ENCODE results near the gene ESR1. TPM values are rescaled to one million over a fixed set of nuclear protein-coding genes. Genes with fewer than 3 reads are reported as not detected.

Gene ESR1
- total and polyA plus RNA-seq, 2 experiments from 2014 or later, result 0.09 TPM; not detected in 1

- Histone ChIP-seq H3K4me1 (ENCODE audit: insufficient read depth) (peaks cover 56% of the 10 kb centered on the region), H3K4me3 (0 out of 2 replicates have a peak overlapping the region, but pooled peaks have one; percentile 2), H2AFZ (no peak overlapping the region), H3K9ac (no peak overlapping the region), H3K36me3 (ENCODE audit: low read depth) (no peaks in the 10 kb centered on the region), H3K9me3 (ENCODE audit: low read depth) (no peaks in the 10 kb centered on the region), H3F3A (ENCODE audit: insufficient read depth) (peaks cover 62% of the 10 kb centered on the region), H3K79me2 (ENCODE audit: insufficient read depth) (no peaks in the 10 kb centered on the region), H3K4me2 (ENCODE audit: unreplicated experiment) (peak overlapping the region; percentile 20), H3K9me2 (ENCODE audit: insufficient read depth) (no peaks in the 10 kb centered on the region), H3K27ac (peak overlapping the region; percentile 53), H3K27me3 (replicated peaks; ENCODE audit: insufficient read depth) (no peaks in the 10 kb centered on the region), H4K20me1 (ENCODE audit: insufficient read depth) (no peaks in the 10 kb centered on the region)
- 48 to 51% methylated on average over 5 of the region's 5 CpGs for WGBS, 2 experiments (ENCODE audit: low coverage in 1 of 2, low lambda C conversion rate in 2 of 2, missing lambda C conversion rate in 2 of 2)
- TF ChIP-seq EZH2phosphoT487 (IDR thresholded peaks at IDR 0.05; ENCODE audit: insufficient read depth, low read depth), result no peak
- TF ChIP-seq EZH2 (IDR thresholded peaks at IDR 0.05; ENCODE audit: insufficient read depth, poor library complexity, severe bottlenecking), result no peak
- DNase-seq, result peak; percentile 91
- in situ Hi-C loops (cut with MboI), result no loop called here
Observed at GRCh38 chr6:152096863-152097496, 289.5 kb downstream of the ESR1 start.

DNA sequence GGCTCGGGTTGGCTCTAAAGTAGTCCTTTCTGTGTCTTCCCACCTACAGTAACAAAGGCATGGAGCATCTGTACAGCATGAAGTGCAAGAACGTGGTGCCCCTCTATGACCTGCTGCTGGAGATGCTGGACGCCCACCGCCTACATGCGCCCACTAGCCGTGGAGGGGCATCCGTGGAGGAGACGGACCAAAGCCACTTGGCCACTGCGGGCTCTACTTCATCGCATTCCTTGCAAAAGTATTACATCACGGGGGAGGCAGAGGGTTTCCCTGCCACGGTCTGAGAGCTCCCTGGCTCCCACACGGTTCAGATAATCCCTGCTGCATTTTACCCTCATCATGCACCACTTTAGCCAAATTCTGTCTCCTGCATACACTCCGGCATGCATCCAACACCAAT lies 291.2 kb downstream of the ESR1 start:
- Histone ChIP-seq H3K27ac (no peak overlapping the region), H4K20me1 (ENCODE audit: insufficient read depth) (no peaks in the 10 kb centered on the region), H3K4me1 (ENCODE audit: insufficient read depth) (peaks cover 47% of the 10 kb centered on the region), H3K79me2 (ENCODE audit: insufficient read depth) (no peaks in the 10 kb centered on the region), H3K4me3 (no peak overlapping the region), H3K27me3 (replicated peaks; ENCODE audit: insufficient read depth) (no peaks in the 10 kb centered on the region), H3F3A (ENCODE audit: insufficient read depth) (peaks cover 52% of the 10 kb centered on the region), H3K36me3 (ENCODE audit: low read depth) (no peaks in the 10 kb centered on the region), H3K9ac (no peak overlapping the region), H3K9me2 (ENCODE audit: insufficient read depth) (no peaks in the 10 kb centered on the region), H2AFZ (no peak overlapping the region), H3K9me3 (ENCODE audit: low read depth) (no peaks in the 10 kb centered on the region), H3K4me2 (ENCODE audit: unreplicated experiment) (no peak overlapping the region)
- 91% methylated on average over 14 of the region's 14 CpGs for WGBS, 2 experiments (ENCODE audit: low coverage in 1 of 2, low lambda C conversion rate in 2 of 2, missing lambda C conversion rate in 2 of 2)
- TF ChIP-seq EZH2phosphoT487 (IDR thresholded peaks at IDR 0.05; ENCODE audit: insufficient read depth, low read depth) (no peak), EZH2 (IDR thresholded peaks at IDR 0.05; ENCODE audit: insufficient read depth, poor library complexity, severe bottlenecking) (no peak)
- DNase-seq, result no peak
- in situ Hi-C loops (cut with MboI), result no loop called here

DNA sequence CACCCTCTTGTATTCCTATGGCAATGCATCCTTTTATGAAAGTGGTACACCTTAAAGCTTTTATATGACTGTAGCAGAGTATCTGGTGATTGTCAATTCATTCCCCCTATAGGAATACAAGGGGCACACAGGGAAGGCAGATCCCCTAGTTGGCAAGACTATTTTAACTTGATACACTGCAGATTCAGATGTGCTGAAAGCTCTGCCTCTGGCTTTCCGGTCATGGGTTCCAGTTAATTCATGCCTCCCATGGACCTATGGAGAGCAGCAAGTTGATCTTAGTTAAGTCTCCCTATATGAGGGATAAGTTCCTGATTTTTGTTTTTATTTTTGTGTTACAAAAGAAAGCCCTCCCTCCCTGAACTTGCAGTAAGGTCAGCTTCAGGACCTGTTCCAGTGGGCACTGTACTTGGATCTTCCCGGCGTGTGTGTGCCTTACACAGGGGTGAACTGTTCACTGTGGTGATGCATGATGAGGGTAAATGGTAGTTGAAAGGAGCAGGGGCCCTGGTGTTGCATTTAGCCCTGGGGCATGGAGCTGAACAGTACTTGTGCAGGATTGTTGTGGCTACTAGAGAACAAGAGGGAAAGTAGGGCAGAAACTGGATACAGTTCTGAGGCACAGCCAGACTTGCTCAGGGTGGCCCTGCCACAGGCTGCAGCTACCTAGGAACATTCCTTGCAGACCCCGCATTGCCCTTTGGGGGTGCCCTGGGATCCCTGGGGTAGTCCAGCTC lies 292.1 kb downstream of the ESR1 start:
- TF ChIP-seq EZH2phosphoT487 (IDR thresholded peaks at IDR 0.05; ENCODE audit: insufficient read depth, low read depth) (no peak), EZH2 (IDR thresholded peaks at IDR 0.05; ENCODE audit: insufficient read depth, poor library complexity, severe bottlenecking) (no peak)
- Histone ChIP-seq H3K4me1 (ENCODE audit: insufficient read depth) (peaks cover 43% of the 10 kb centered on the region), H3K9ac (no peak overlapping the region), H3K79me2 (ENCODE audit: insufficient read depth) (no peaks in the 10 kb centered on the region), H3K27ac (peak overlapping the region; percentile 59), H3F3A (ENCODE audit: insufficient read depth) (peaks cover 49% of the 10 kb centered on the region), H3K4me3 (peak overlapping the region; percentile 23; the same call in 1 of the 2 replicates), H3K4me2 (ENCODE audit: unreplicated experiment) (peak overlapping the region; percentile 62), H2AFZ (peak overlapping the region; percentile 63), H4K20me1 (ENCODE audit: insufficient read depth) (no peaks in the 10 kb centered on the region), H3K9me3 (ENCODE audit: low read depth) (no peaks in the 10 kb centered on the region), H3K27me3 (replicated peaks; ENCODE audit: insufficient read depth) (no peaks in the 10 kb centered on the region), H3K36me3 (ENCODE audit: low read depth) (no peaks in the 10 kb centered on the region), H3K9me2 (ENCODE audit: insufficient read depth) (no peaks in the 10 kb centered on the region)
- WGBS, 2 experiments (ENCODE audit: low coverage in 1 of 2, low lambda C conversion rate in 2 of 2, missing lambda C conversion rate in 2 of 2), result 90 to 92% methylated on average over 4 of the region's 4 CpGs
- in situ Hi-C loops (cut with MboI), result no loop called here
- DNase-seq, result peak; percentile 40

DNA sequence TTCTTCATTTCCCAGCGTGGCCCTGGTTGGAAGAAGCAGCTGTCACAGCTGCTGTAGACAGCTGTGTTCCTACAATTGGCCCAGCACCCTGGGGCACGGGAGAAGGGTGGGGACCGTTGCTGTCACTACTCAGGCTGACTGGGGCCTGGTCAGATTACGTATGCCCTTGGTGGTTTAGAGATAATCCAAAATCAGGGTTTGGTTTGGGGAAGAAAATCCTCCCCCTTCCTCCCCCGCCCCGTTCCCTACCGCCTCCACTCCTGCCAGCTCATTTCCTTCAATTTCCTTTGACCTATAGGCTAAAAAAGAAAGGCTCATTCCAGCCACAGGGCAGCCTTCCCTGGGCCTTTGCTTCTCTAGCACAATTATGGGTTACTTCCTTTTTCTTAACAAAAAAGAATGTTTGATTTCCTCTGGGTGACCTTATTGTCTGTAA lies 292.7 kb downstream of the ESR1 start:
- no peak for TF ChIP-seq EZH2phosphoT487 (IDR thresholded peaks at IDR 0.05; ENCODE audit: insufficient read depth, low read depth)
- no peaks in the 10 kb centered on the region for H3K9me3 ChIP-seq (ENCODE audit: low read depth)
- peaks cover 45% of the 10 kb centered on the region for H3F3A ChIP-seq (ENCODE audit: insufficient read depth)
- peak overlapping the region; percentile 63 for H2AFZ ChIP-seq
- in situ Hi-C loops (cut with MboI), result no loop called here
- peak overlapping the region; percentile 62 for H3K4me2 ChIP-seq (ENCODE audit: unreplicated experiment)
- no peaks in the 10 kb centered on the region for H3K27me3 ChIP-seq (replicated peaks; ENCODE audit: insufficient read depth)
- H4K20me1 ChIP-seq (ENCODE audit: insufficient read depth), result no peaks in the 10 kb centered on the region
- peaks cover 39% of the 10 kb centered on the region for H3K4me1 ChIP-seq (ENCODE audit: insufficient read depth)
- no peaks in the 10 kb centered on the region for H3K36me3 ChIP-seq (ENCODE audit: low read depth)
- no peak overlapping the region for H3K9ac ChIP-seq
- no peaks in the 10 kb centered on the region for H3K9me2 ChIP-seq (ENCODE audit: insufficient read depth)
- peak overlapping the region; percentile 23 for H3K4me3 ChIP-seq
- H3K27ac ChIP-seq, result peak overlapping the region; percentile 59
- peak; percentile 64 for DNase-seq
- 3% methylated on average over 7 of the region's 7 CpGs for WGBS, 2 experiments (ENCODE audit: low coverage in 1 of 2, low lambda C conversion rate in 2 of 2, missing lambda C conversion rate in 2 of 2)
- no peaks in the 10 kb centered on the region for H3K79me2 ChIP-seq (ENCODE audit: insufficient read depth)
